AG09319 (cell line): ENCODE results near the gene GLOD5.

ENCODE experiments used
- DNase-seq: peaks from one replicate; pipeline ENCODE4 v3.0.0-alpha.2; 2010; ENCODE audit warnings: low read depth; ENCODE audit errors: extremely low read depth
- TF ChIP-seq, protein P1 (sequence below): IDR thresholded peaks from 2 replicates; pipeline ENCODE4 v1.5.1; 2011; ENCODE audit warnings: low read depth, mild to moderate bottlenecking, inconsistent platforms, low read length, moderate library complexity

GLOD5 gene

DNA sequence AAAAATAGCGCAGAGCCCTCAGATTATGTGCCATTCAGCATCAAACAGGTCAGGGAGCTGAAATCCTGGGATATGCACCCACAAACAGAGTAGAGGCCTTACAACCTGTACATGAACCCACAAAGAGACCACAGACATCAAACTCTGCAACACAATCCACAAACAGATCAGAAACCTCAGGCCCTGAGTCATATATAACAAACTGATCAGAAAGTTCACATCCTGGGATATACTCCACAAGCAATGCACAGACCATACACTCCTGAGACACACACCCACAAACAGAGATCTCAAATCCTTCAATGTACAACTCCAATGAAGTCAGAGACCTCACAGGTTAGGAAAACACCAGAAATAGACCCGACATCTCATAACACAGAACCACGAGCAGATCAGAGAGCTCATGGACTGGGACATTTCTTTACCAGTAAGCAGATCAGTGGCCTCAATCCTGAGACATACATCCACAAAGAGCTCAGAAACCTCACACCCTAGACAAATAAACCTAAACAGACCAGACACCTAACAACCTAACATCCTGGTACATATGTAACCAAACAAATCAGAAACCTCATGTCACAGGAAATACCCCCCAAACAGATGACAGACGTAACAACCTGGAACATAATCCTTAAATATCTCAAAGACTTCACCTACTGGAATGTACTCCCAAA is 40.8 kb upstream of the GLOD5 start:
- no peak for DNase-seq
- TF ChIP-seq, protein P1, sequence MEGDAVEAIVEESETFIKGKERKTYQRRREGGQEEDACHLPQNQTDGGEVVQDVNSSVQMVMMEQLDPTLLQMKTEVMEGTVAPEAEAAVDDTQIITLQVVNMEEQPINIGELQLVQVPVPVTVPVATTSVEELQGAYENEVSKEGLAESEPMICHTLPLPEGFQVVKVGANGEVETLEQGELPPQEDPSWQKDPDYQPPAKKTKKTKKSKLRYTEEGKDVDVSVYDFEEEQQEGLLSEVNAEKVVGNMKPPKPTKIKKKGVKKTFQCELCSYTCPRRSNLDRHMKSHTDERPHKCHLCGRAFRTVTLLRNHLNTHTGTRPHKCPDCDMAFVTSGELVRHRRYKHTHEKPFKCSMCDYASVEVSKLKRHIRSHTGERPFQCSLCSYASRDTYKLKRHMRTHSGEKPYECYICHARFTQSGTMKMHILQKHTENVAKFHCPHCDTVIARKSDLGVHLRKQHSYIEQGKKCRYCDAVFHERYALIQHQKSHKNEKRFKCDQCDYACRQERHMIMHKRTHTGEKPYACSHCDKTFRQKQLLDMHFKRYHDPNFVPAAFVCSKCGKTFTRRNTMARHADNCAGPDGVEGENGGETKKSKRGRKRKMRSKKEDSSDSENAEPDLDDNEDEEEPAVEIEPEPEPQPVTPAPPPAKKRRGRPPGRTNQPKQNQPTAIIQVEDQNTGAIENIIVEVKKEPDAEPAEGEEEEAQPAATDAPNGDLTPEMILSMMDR: no peak

- DNase-seq: no peak
These were observed 39.6 kb upstream of the GLOD5 start for GRCh38 chrX:48721916-48722315.

DNA sequence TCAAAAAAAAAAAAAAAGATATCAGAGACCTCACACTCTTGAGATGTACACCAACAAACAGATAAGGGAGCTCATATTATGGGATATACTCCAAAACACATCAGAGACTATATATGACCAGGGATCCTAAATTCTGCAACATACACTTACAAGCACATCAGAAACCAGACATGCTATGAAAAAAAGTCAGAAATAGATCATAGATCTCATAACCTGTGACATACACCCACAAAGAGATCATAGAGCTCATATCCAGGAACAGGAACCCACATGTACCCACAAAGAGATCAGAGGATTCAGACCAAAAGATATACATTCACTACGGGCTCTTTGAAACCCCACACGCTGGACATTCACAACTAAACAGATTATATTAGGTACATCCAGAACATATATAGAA is 35.0 kb upstream of the GLOD5 start:
- DNase-seq: no peak
- TF ChIP-seq, protein P1: no peak

More at GRCh38 chrX:48721916-48722315, 39.6 kb upstream of the GLOD5 start:
- TF ChIP-seq, protein P1: no peak

GRCh38 chrX:48728653-48729052 is 32.9 kb upstream of the GLOD5 start:
- TF ChIP-seq, protein P1: no peak
- no peak for DNase-seq

- TF ChIP-seq, protein P1: no peak
- DNase-seq: no peak
These were observed 25.2 kb upstream of the GLOD5 start for GRCh38 chrX:48736303-48736702.

GRCh38 chrX:48736878-48737212 is 24.7 kb upstream of the GLOD5 start:
- no peak for DNase-seq
- TF ChIP-seq, protein P1: no peak

GRCh38 chrX:48737213-48737938 is 24.2 kb upstream of the GLOD5 start:
- TF ChIP-seq, protein P1: no peak
- DNase-seq: peak; percentile 94
